ENCODE results near the gene MYADM.
"Not testable (repeated sequence)": the region's sequence is repeated elsewhere in the genome, so short reads cannot be mapped to it uniquely, and the experiment has no call there.

Gene MYADM

DNA sequence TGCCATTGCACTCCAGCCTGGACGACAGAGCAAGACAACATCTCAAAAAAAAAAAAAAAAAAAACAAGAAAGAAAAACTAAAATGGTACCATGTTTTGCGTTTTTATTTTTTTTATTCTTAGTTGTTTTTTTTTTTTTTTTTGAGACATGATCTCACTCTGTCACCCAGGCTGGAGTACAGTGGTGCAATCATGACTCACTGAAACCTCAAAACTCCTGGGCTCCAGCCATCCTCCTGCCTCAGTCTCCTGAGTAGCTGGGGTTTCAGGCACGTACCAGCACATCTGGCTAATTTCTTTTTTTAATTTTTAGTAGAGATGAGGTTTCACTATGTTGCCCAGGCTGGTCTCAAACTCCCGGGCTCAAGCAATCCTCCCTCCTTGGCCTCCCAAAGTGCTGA lies 26.8 kb upstream of the MYADM start:
- not testable (repeated sequence) for H3K4me1 ChIP-seq (ENCODE audit: control insufficient read depth in 2 of 2, insufficient read depth in 2 of 2, low read length in 2 of 2); H3K36me3 ChIP-seq (ENCODE audit: control insufficient read depth in 2 of 2, insufficient read depth in 2 of 2, low read length in 2 of 2); H3K9me3 ChIP-seq (ENCODE audit: control insufficient read depth in 2 of 2, low read length in 2 of 2); H3K27me3 ChIP-seq (ENCODE audit: control insufficient read depth in 2 of 2, insufficient read depth in 2 of 2, low read length in 2 of 2); H3K4me3 ChIP-seq (ENCODE audit: low read length in 2 of 2); H3K9ac ChIP-seq (ENCODE audit: low read depth in 1 of 2, low read length in 2 of 2); H3K27ac ChIP-seq (ENCODE audit: low read depth in 2 of 2, low read length in 2 of 2)

DNA sequence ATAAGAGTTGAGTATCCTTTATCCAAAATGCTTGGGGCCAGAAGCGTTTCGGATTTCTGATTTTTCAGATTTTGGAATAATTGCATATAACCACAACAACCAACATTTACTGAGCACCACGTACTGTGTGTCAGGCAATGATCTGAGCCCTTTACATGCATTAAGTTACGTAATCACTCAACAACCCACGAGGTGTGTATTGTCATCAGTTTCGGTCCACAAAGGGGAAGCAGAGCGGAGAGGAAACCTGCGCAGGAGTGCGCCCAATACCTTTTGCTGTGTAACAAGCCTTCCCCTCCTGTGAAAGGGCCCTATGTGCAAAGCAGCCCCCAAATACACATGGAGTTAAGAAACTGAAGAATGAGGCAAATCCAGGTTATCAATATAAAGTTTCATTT lies 22.8 kb upstream of the MYADM start:
- Histone ChIP-seq H3K9me3 (ENCODE audit: control insufficient read depth in 2 of 2, low read length in 2 of 2) (no peaks in the 10 kb centered on the region), H3K4me3 (ENCODE audit: low read length in 2 of 2) (no peak overlapping the region), H3K4me1 (ENCODE audit: control insufficient read depth in 2 of 2, insufficient read depth in 2 of 2, low read length in 2 of 2) (peaks cover 3 to 5% of the 10 kb centered on the region in 2 donors)

DNA sequence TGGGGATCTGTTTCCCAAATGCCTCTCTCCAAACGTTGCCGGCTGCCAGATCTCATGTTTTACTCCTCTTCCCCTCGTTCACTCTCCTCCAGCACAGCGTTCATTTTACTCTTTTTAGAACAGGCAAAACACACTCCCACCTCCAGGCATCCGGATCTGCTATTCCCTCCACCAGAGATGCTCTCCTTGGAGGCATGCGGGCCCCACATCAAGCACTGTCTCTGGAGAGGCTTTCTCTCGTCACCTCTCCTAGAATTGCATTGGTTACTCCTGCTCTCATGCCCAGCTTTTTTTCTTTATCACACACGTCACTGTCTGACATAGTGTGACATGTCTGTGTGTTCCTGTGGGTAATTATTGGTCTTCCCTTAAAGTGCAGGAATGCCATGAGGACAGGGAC lies 20.1 kb upstream of the MYADM start:
- Histone ChIP-seq H3K27me3 (ENCODE audit: control insufficient read depth in 2 of 2, insufficient read depth in 2 of 2, low read length in 2 of 2) (no peaks in the 10 kb centered on the region), H3K36me3 (ENCODE audit: control insufficient read depth in 2 of 2, insufficient read depth in 2 of 2, low read length in 2 of 2) (no peaks in the 10 kb centered on the region), H3K4me3 (ENCODE audit: low read length in 2 of 2) (no peak overlapping the region), H3K4me1 (ENCODE audit: control insufficient read depth in 2 of 2, insufficient read depth in 2 of 2, low read length in 2 of 2) (peaks cover under 1 to 3% of the 10 kb centered on the region in 2 donors), H3K9me3 (ENCODE audit: control insufficient read depth in 2 of 2, low read length in 2 of 2) (no peaks in the 10 kb centered on the region), H3K9ac (ENCODE audit: low read depth in 1 of 2, low read length in 2 of 2) (no peak overlapping the region), H3K27ac (ENCODE audit: low read depth in 2 of 2, low read length in 2 of 2) (no peak overlapping the region)

More for the DNA sequence above, 22.8 kb upstream of the MYADM start:
- H3K27ac ChIP-seq (ENCODE audit: low read depth in 2 of 2, low read length in 2 of 2), result no peak overlapping the region
- no peaks in the 10 kb centered on the region for H3K27me3 ChIP-seq (ENCODE audit: control insufficient read depth in 2 of 2, insufficient read depth in 2 of 2, low read length in 2 of 2)
- H3K36me3 ChIP-seq (ENCODE audit: control insufficient read depth in 2 of 2, insufficient read depth in 2 of 2, low read length in 2 of 2), result no peaks in the 10 kb centered on the region
- no peak overlapping the region for H3K9ac ChIP-seq (ENCODE audit: low read depth in 1 of 2, low read length in 2 of 2)

DNA sequence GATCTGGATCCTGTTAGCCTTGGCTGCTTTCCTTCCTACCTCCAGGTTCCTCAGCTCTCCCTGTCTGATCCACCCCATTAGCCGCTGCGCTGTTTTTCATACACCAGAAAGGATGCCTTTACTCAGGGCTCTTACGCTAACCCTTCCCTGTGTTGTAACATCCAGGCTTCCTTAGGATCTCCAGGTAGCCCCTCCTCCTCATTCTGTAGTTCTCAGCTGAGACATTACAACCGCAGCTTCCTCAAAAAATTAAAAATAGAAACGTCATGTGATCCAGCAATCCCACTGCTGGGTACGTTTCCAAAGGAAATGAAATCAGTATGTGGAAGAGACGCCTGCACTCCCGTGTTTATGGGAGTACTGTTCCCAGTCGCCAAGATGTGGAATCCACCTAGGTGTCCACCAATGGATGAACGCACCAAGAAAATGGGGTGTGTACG lies 18.4 kb upstream of the MYADM start:
- Histone ChIP-seq H3K4me1 (ENCODE audit: control insufficient read depth in 2 of 2, insufficient read depth in 2 of 2, low read length in 2 of 2) (peaks cover 0 to 3% of the 10 kb centered on the region in 2 donors), H3K9ac (ENCODE audit: low read depth in 1 of 2, low read length in 2 of 2) (no peak overlapping the region), H3K36me3 (ENCODE audit: control insufficient read depth in 2 of 2, insufficient read depth in 2 of 2, low read length in 2 of 2) (no peaks in the 10 kb centered on the region), H3K27ac (ENCODE audit: low read depth in 2 of 2, low read length in 2 of 2) (no peak overlapping the region), H3K9me3 (ENCODE audit: control insufficient read depth in 2 of 2, low read length in 2 of 2) (no peaks in the 10 kb centered on the region), H3K4me3 (ENCODE audit: low read length in 2 of 2) (peak overlapping the region in 1 of 2 donors; percentile 7), H3K27me3 (ENCODE audit: control insufficient read depth in 2 of 2, insufficient read depth in 2 of 2, low read length in 2 of 2) (no peaks in the 10 kb centered on the region)

DNA sequence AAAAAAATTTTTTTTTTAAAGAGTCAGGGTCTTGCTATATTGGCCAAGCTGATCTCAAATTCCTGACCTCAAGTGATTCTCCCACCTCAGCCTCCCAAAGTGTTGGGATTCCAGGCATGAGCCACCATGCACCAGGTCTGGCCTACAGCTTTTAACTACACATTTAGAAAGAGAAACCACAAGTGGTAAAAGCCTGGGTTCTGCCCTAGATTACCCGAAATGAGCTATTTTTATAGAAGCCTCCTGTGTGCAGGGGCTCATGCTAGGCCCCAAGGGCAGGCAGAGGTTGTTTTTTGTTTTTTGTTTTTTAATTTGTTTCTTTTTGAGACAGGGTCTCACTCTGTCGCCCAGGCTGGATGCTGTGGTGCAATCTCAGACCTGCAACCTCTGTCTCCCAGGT lies 14.0 kb upstream of the MYADM start:
- Histone ChIP-seq H3K9ac (ENCODE audit: low read depth in 1 of 2, low read length in 2 of 2) (no peak overlapping the region), H3K4me1 (ENCODE audit: control insufficient read depth in 2 of 2, insufficient read depth in 2 of 2, low read length in 2 of 2) (peaks cover 0 to 3% of the 10 kb centered on the region in 2 donors), H3K36me3 (ENCODE audit: control insufficient read depth in 2 of 2, insufficient read depth in 2 of 2, low read length in 2 of 2) (no peaks in the 10 kb centered on the region), H3K27ac (ENCODE audit: low read depth in 2 of 2, low read length in 2 of 2) (no peak overlapping the region), H3K27me3 (ENCODE audit: control insufficient read depth in 2 of 2, insufficient read depth in 2 of 2, low read length in 2 of 2) (no peaks in the 10 kb centered on the region), H3K9me3 (ENCODE audit: control insufficient read depth in 2 of 2, low read length in 2 of 2) (no peaks in the 10 kb centered on the region), H3K4me3 (ENCODE audit: low read length in 2 of 2) (no peak overlapping the region)

DNA sequence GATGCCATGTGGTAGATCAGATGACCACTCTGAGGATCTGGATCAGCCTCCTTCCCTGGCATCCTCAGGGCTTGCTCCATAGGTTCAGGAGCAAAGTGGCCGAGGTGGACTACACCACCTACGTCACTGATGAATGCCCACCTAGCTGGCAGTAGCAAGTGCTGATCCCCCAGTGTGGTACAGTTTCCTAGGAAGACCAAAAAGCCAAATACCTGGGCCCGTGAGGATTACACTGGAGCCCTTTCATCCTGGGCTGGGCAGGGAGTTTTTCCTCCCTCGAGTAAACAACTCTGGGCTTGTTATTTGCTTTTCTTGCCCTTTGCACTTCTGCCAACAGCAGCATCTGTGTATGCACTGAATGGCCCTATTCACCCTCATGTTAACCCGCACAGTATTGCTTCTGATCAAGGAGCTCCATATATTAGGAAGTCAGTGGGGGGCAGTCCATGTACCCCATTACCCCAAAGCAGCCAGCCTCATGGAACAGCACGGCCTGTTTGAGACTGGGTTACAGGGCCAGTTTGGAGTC lies 3.3 kb upstream of the MYADM start:
- Histone ChIP-seq H3K4me3 (ENCODE audit: low read length in 2 of 2) (no peak overlapping the region), H3K4me1 (ENCODE audit: control insufficient read depth in 2 of 2, insufficient read depth in 2 of 2, low read length in 2 of 2) (peaks cover 25 to 36% of the 10 kb centered on the region in 2 donors), H3K9me3 (ENCODE audit: control insufficient read depth in 2 of 2, low read length in 2 of 2) (no peaks in the 10 kb centered on the region), H3K36me3 (ENCODE audit: control insufficient read depth in 2 of 2, insufficient read depth in 2 of 2, low read length in 2 of 2) (no peaks in the 10 kb centered on the region), H3K27me3 (ENCODE audit: control insufficient read depth in 2 of 2, insufficient read depth in 2 of 2, low read length in 2 of 2) (no peaks in the 10 kb centered on the region), H3K27ac (ENCODE audit: low read depth in 2 of 2, low read length in 2 of 2) (peak overlapping the region; percentile 35 to 38), H3K9ac (ENCODE audit: low read depth in 1 of 2, low read length in 2 of 2) (no peak overlapping the region)

DNA sequence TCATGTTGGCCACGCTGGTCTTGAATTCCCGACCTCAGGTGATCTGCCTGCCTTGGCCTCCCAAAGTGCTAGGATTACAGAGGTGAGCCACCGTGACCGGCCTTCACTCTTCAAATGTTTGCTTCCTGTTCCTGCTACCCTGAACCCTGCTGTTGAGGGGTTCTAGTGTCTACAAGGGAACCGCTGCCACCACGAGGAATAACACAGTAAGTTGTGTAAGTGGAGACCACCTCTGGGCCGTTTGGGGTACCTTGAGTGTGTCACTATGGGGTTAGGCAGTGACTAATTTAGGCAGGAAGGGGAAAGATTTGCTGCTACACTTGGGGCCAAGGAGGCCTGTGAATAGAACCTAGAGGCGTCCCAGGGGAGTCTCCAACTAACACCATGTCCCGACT lies 2.2 kb upstream of the MYADM start:
- Histone ChIP-seq H3K4me3 (ENCODE audit: low read length in 2 of 2) (peak overlapping the region in 1 of 2 donors; percentile 72), H3K9me3 (ENCODE audit: control insufficient read depth in 2 of 2, low read length in 2 of 2) (no peaks in the 10 kb centered on the region), H3K4me1 (ENCODE audit: control insufficient read depth in 2 of 2, insufficient read depth in 2 of 2, low read length in 2 of 2) (peaks cover 25 to 38% of the 10 kb centered on the region in 2 donors), H3K9ac (ENCODE audit: low read depth in 1 of 2, low read length in 2 of 2) (peak overlapping the region; percentile 47 to 58), H3K36me3 (ENCODE audit: control insufficient read depth in 2 of 2, insufficient read depth in 2 of 2, low read length in 2 of 2) (no peaks in the 10 kb centered on the region), H3K27ac (ENCODE audit: low read depth in 2 of 2, low read length in 2 of 2) (peak overlapping the region; percentile 89 to 92), H3K27me3 (ENCODE audit: control insufficient read depth in 2 of 2, insufficient read depth in 2 of 2, low read length in 2 of 2) (no peaks in the 10 kb centered on the region)

DNA sequence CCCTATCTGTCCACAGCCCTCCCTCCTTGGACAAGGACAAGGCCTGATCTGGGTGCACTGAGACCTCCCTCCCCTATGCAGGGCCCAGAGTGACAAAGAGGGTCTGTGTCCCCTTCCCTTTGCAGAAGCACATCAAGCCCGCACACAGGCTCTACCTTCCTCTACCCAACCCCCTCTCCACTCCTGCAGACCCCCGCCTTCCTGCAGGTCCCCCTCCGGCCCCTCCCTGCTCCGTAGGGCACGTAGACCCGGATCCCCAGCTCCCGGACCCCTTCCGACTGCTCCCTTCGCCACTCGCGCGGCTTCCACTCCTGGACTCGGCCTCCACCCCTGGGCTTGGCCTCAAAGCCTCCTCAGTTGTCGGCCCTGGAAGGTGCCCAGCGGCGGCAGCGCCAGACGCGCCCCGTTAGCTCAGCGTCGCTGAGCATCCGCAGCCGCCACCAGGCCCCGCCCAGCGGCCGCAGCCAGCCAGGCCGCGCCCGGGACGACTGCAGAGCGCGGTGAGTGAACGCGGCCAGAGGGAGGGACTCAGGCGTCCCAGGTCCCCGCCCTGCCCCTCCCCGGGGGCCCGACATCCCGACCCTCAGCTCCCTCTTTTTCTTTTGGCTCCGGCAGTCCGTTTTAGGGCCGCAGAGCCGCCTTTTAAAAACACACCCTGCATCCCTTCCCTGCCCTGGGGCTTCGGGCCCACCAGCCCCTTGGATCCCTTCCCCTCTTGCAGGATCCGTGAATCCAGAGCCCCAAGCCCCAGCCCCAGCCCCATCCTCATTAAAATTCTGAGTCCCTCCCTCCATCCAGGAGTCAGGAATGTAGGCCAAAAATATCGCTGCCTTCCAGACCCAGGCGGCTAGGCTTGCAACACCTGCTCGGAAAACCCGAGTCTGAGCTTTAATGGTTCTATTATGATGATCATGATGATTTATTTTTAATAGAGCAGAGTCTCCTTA lies 1.5 kb upstream of the MYADM start:
- Histone ChIP-seq H3K27ac (ENCODE audit: low read depth in 2 of 2, low read length in 2 of 2) (peak overlapping the region; percentile 89 to 92), H3K9me3 (ENCODE audit: control insufficient read depth in 2 of 2, low read length in 2 of 2) (no peaks in the 10 kb centered on the region), H3K4me1 (ENCODE audit: control insufficient read depth in 2 of 2, insufficient read depth in 2 of 2, low read length in 2 of 2) (peaks cover 25 to 42% of the 10 kb centered on the region in 2 donors), H3K9ac (ENCODE audit: low read depth in 1 of 2, low read length in 2 of 2) (peak overlapping the region; percentile 47 to 58), H3K4me3 (ENCODE audit: low read length in 2 of 2) (peak overlapping the region; percentile 53 to 72), H3K27me3 (ENCODE audit: control insufficient read depth in 2 of 2, insufficient read depth in 2 of 2, low read length in 2 of 2) (no peaks in the 10 kb centered on the region), H3K36me3 (ENCODE audit: control insufficient read depth in 2 of 2, insufficient read depth in 2 of 2, low read length in 2 of 2) (no peaks in the 10 kb centered on the region)

DNA sequence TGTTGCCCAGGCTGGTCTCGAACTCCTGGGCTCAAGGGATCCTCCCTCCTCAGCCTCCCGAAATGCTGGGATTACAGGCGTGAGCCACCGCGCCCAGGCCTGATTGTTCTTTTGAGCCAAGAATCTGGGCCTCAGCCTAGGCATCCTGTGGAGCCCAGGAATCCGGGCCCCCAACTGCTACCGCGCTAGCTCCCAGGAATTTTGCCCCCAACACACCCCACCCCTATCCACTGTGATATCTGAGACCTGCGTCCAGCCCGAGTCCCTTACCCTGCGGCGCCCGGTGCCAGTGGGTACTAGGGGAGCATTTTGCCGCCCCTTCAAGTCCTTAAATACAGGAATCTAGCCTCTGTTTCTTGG lies 838 bp upstream of the MYADM start:
- peaks cover 27 to 43% of the 10 kb centered on the region in 2 donors for H3K4me1 ChIP-seq (ENCODE audit: control insufficient read depth in 2 of 2, insufficient read depth in 2 of 2, low read length in 2 of 2)
- no peaks in the 10 kb centered on the region for H3K27me3 ChIP-seq (ENCODE audit: control insufficient read depth in 2 of 2, insufficient read depth in 2 of 2, low read length in 2 of 2)
- peak overlapping the region; percentile 64 to 72 for H3K4me3 ChIP-seq (ENCODE audit: low read length in 2 of 2)
- no peaks in the 10 kb centered on the region for H3K36me3 ChIP-seq (ENCODE audit: control insufficient read depth in 2 of 2, insufficient read depth in 2 of 2, low read length in 2 of 2)
- H3K27ac ChIP-seq (ENCODE audit: low read depth in 2 of 2, low read length in 2 of 2), result peak overlapping the region; percentile 89 to 92
- no peaks in the 10 kb centered on the region for H3K9me3 ChIP-seq (ENCODE audit: control insufficient read depth in 2 of 2, low read length in 2 of 2)
- H3K9ac ChIP-seq (ENCODE audit: low read depth in 1 of 2, low read length in 2 of 2), result peak overlapping the region; percentile 58 to 68

DNA sequence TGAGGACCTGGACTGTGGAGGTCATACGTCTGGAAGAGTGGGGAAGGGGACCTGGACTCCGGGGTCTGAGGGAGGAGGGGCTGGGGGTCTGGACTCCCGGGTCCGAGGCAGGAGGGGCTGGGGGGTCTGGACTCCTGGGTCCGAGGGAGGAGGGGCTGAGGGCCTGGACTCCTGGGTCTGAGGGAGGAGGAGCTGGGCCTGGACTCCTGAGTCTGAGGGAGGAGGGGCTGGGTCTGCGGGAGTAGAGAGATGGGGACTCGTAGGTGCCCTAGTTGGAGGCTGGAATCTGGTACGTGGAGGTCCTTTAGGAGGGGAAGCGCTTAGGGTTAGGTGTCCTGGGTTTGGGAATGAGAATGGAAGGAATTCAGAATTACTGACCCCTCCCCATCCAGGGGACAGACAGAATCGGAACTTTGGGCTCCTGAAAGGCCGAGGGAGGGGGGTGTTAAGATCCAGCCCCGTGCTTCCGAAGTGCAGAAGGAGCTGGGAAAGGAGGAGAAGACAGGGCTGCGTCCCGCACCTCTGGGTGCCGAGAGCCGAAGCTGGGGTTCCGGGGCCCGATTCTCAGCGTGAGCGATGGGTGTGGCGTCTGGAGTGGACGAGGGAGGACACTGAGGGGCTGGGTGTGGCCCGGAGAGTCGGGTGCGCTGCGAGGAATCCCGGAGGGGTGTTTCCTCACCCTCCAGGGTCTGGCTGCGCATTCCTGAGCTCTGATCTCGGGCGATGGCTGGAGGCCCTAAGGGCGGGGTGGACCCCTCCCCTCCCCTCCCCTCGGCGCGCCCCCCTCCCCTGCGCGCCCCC lies 608 bp downstream of the MYADM start:
- Histone ChIP-seq H3K9me3 (ENCODE audit: control insufficient read depth in 2 of 2, low read length in 2 of 2) (no peaks in the 10 kb centered on the region), H3K4me1 (ENCODE audit: control insufficient read depth in 2 of 2, insufficient read depth in 2 of 2, low read length in 2 of 2) (peaks cover 27 to 43% of the 10 kb centered on the region in 2 donors), H3K36me3 (ENCODE audit: control insufficient read depth in 2 of 2, insufficient read depth in 2 of 2, low read length in 2 of 2) (peaks cover under 1 to 3% of the 10 kb centered on the region in 2 donors), H3K9ac (ENCODE audit: low read depth in 1 of 2, low read length in 2 of 2) (peak overlapping the region; percentile 86 to 96), H3K4me3 (ENCODE audit: low read length in 2 of 2) (peak overlapping the region; percentile 85 to 93), H3K27me3 (ENCODE audit: control insufficient read depth in 2 of 2, insufficient read depth in 2 of 2, low read length in 2 of 2) (no peaks in the 10 kb centered on the region), H3K27ac (ENCODE audit: low read depth in 2 of 2, low read length in 2 of 2) (peak overlapping the region; percentile 95 to 96)
